H1 (cell line): ENCODE results near the gene HACD4. TPM values are rescaled to one million over a fixed set of nuclear protein-coding genes. Genes with fewer than 3 reads are reported as not detected.

Experiments
- CTCF ChIA-PET: fragments of 300-600 bp; sonication (Branson Sonifier 250); formaldehyde crosslinking; loops from one replicate; lab custom pipeline; 2021; ENCODE audit not compliant: partially characterized antibody; lab: Charles Lee
- POLR2A ChIA-PET: fragments of 300-600 bp; sonication (Branson Sonifier 250); formaldehyde crosslinking; loops from one replicate; lab custom pipeline; 2021; ENCODE audit warnings: inconsistent platforms; ENCODE audit not compliant: partially characterized antibody; lab: Charles Lee
- DNase-seq, 2 experiments: peaks; one replicate each; pipeline versions ENCODE4 v3.0.0 to v3.0.0-alpha.2; 2010 to 2022; ENCODE audit warnings: low spot score in 2 of 2, low read depth in 1 of 2, mixed read lengths in 1 of 2
- FAIRE-seq: peaks from 2 replicates; lab custom pipeline; 2011; peaks lifted over from hg19 to GRCh38; lab: Jason Lieb, UNC
- H2AFZ ChIP-seq: 2 replicates; pipeline ENCODE4 v1.8.1; 2012; ENCODE audit warnings: low read length, inconsistent platforms
- H2AK5ac ChIP-seq: 2 replicates; pipeline ENCODE4 v1.6.1; 2013; ENCODE audit warnings: low read depth, low read length
- H2BK120ac ChIP-seq: replicated peaks from 2 replicates; pipeline ENCODE3; 2013; ENCODE audit warnings: low read depth, low read length, inconsistent platforms
- H2BK12ac ChIP-seq: 2 replicates; pipeline ENCODE4 v1.6.1; 2013; ENCODE audit warnings: low read depth, low read length
- H2BK15ac ChIP-seq: 2 replicates; pipeline ENCODE4 v1.6.1; 2013; ENCODE audit warnings: low read length
- H2BK20ac ChIP-seq: 2 replicates; pipeline ENCODE4 v1.6.1; 2013; ENCODE audit warnings: low read length
- H2BK5ac ChIP-seq: 2 replicates; pipeline ENCODE4 v1.6.1; 2013; ENCODE audit warnings: low read depth, low read length
- H3K14ac ChIP-seq: 2 replicates; pipeline ENCODE4 v1.6.1; 2013; ENCODE audit warnings: inconsistent platforms; ENCODE audit not compliant: insufficient read length
- H3K18ac ChIP-seq: 2 replicates; pipeline ENCODE4 v1.6.1; 2013; ENCODE audit warnings: low read length; ENCODE audit errors: extremely low read depth
- H3K23ac ChIP-seq: 2 replicates; pipeline ENCODE4 v1.6.1; 2013; ENCODE audit warnings: inconsistent platforms; ENCODE audit not compliant: insufficient read length
- H3K23me2 ChIP-seq: 2 replicates; pipeline ENCODE4 v1.6.1; 2013; ENCODE audit warnings: low read depth, low read length
- H3K27ac ChIP-seq: 2 replicates; pipeline ENCODE4 v1.6.1; 2011; ENCODE audit warnings: low read depth, low read length, inconsistent platforms
- H3K27me3 ChIP-seq, 4 experiments: replicated peaks in 1 of 4; 1 replicate in 1 of 4; 2 replicates in 3 of 4; pipeline versions ENCODE4 v1.6.1 to v1.8.1; 2011 to 2013; ENCODE audit warnings: low read length in 3 of 4, mild to moderate bottlenecking in 3 of 4, inconsistent platforms in 2 of 4, mixed read lengths in 2 of 4, moderate library complexity in 1 of 4; ENCODE audit not compliant: control insufficient read depth in 3 of 4, insufficient read depth in 3 of 4; ENCODE audit errors: extremely low read depth in 1 of 4
- H3K36me3 ChIP-seq, 4 experiments: 2 replicates each; pipeline versions ENCODE4 v1.6.1 to v1.8.1; 2011 to 2013; ENCODE audit warnings: mild to moderate bottlenecking in 4 of 4, low read length in 3 of 4, moderate library complexity in 2 of 4, control low read depth in 1 of 4, inconsistent platforms in 1 of 4; ENCODE audit not compliant: insufficient read depth in 4 of 4, control insufficient read depth in 2 of 4
- H3K4ac ChIP-seq: replicated peaks from 2 replicates; pipeline ENCODE3; 2013; ENCODE audit warnings: low read length, low read depth, mixed read lengths, inconsistent platforms; ENCODE audit not compliant: insufficient read length
- H3K4me1 ChIP-seq, 4 experiments: replicated peaks in 1 of 4; 1 replicate in 1 of 4; 2 replicates in 3 of 4; pipeline versions ENCODE4 v1.6.1 to v1.8.1; 2011 to 2013; ENCODE audit warnings: low read length in 3 of 4, inconsistent platforms in 2 of 4, mixed read lengths in 1 of 4; ENCODE audit not compliant: insufficient read depth in 4 of 4, control insufficient read depth in 3 of 4
- H3K4me2 ChIP-seq, 2 experiments: 2 replicates each; pipeline versions ENCODE4 v1.6.1 to v1.8.1; 2011 to 2013; ENCODE audit warnings: low read depth in 2 of 2, low read length in 2 of 2, control low read depth in 1 of 2, inconsistent platforms in 1 of 2, mild to moderate bottlenecking in 1 of 2; ENCODE audit not compliant: insufficient read depth in 1 of 2
- H3K4me3 ChIP-seq, 4 experiments: fragments of 200-600, 300-600 bp in 1 of 4; sonication (generic), shearing (Covaris generic), sonication (Bioruptor Twin) in 1 of 4; 2 replicates each; pipeline versions ENCODE4 v1.5.1 to v1.8.1; 2011 to 2016; ENCODE audit warnings: low read length in 4 of 4, low read depth in 3 of 4, control low read depth in 2 of 4, inconsistent platforms in 2 of 4, mild to moderate bottlenecking in 2 of 4, mixed read lengths in 1 of 4, moderate library complexity in 1 of 4; ENCODE audit not compliant: insufficient read depth in 2 of 4; ENCODE audit errors: extremely low read depth in 1 of 4
- H3K56ac ChIP-seq: replicated peaks from 2 replicates; pipeline ENCODE3; 2013; ENCODE audit warnings: low read depth, mild to moderate bottlenecking, mixed read lengths, low read length, inconsistent platforms; ENCODE audit not compliant: insufficient read length
- H3K79me1 ChIP-seq: 2 replicates; pipeline ENCODE4 v1.6.1; 2013; ENCODE audit warnings: low read depth, low read length, control low read depth
- H3K79me2 ChIP-seq, 2 experiments: 2 replicates each; pipeline versions ENCODE4 v1.6.1 to v1.8.1; 2012 to 2013; ENCODE audit warnings: low read length in 2 of 2, mild to moderate bottlenecking in 2 of 2, inconsistent platforms in 1 of 2; ENCODE audit not compliant: insufficient read depth in 2 of 2, control insufficient read depth in 1 of 2
- H3K9ac ChIP-seq, 4 experiments: replicated peaks in 1 of 4; 1 replicate in 1 of 4; 2 replicates in 3 of 4; pipeline versions ENCODE4 v1.6.1 to v1.8.1; 2011 to 2013; ENCODE audit warnings: low read depth in 3 of 4, low read length in 3 of 4, control low read depth in 2 of 4, mild to moderate bottlenecking in 2 of 4, moderate library complexity in 2 of 4, inconsistent platforms in 1 of 4; ENCODE audit errors: extremely low read depth in 1 of 4
- H3K9me3 ChIP-seq, 2 experiments: 2 replicates each; pipeline versions ENCODE4 v1.6.1 to v1.8.1; 2012 to 2013; ENCODE audit warnings: mild to moderate bottlenecking in 2 of 2, moderate library complexity in 2 of 2, control low read depth in 1 of 2, inconsistent platforms in 1 of 2, low read depth in 1 of 2, low read length in 1 of 2, mixed read lengths in 1 of 2; ENCODE audit not compliant: insufficient read depth in 2 of 2
- H4K20me1 ChIP-seq, 2 experiments: replicated peaks in 1 of 2; 2 replicates each; pipeline versions ENCODE3 to v1.8.1; 2011 to 2013; ENCODE audit warnings: inconsistent platforms in 2 of 2, low read length in 2 of 2, mild to moderate bottlenecking in 1 of 2; ENCODE audit not compliant: insufficient read depth in 2 of 2, control insufficient read depth in 1 of 2
- H4K5ac ChIP-seq: 2 replicates; pipeline ENCODE4 v1.6.1; 2013; ENCODE audit warnings: low read length, low read depth, mixed read lengths, inconsistent platforms; ENCODE audit not compliant: insufficient read length
- H4K8ac ChIP-seq: 2 replicates; pipeline ENCODE4 v1.8.0; 2013; ENCODE audit warnings: mild to moderate bottlenecking, moderate library complexity, low read length, inconsistent platforms; ENCODE audit not compliant: insufficient read depth; ENCODE audit errors: extremely low read depth
- H4K91ac ChIP-seq: replicated peaks from 2 replicates; pipeline ENCODE3; 2013; ENCODE audit warnings: low read length, mixed read lengths, inconsistent platforms; ENCODE audit not compliant: insufficient read length
- FOSL1 ChIP-seq: IDR thresholded peaks from 2 replicates; pipeline ENCODE4 v1.6.1; 2011; ENCODE audit warnings: mild to moderate bottlenecking, low read depth, low read length, moderate library complexity; ENCODE audit not compliant: insufficient read depth
- GTF2F1 ChIP-seq: IDR thresholded peaks from 2 replicates; pipeline ENCODE4 v1.6.1; 2012; ENCODE audit warnings: low read depth, low read length, improper control_type of control experiment, borderline replicate concordance
- HDAC2 ChIP-seq, 2 experiments: fragments of 300-600 bp in 1 of 2; sonication (generic) in 1 of 2; IDR thresholded peaks; 2 replicates each; pipeline ENCODE4 v1.6.1; 2011 to 2012; ENCODE audit warnings: low read depth in 2 of 2, low read length in 2 of 2, mild to moderate bottlenecking in 2 of 2, moderate library complexity in 2 of 2, borderline replicate concordance in 1 of 2, inconsistent platforms in 1 of 2
- JUND ChIP-seq: IDR thresholded peaks from 2 replicates; pipeline ENCODE4 v1.6.1; 2011; ENCODE audit warnings: mild to moderate bottlenecking, improper control_type of control experiment, low read length
- KDM5A ChIP-seq: fragments of 200-600 bp; IDR thresholded peaks from 2 replicates; pipeline ENCODE4 v1.7.1; 2012; ENCODE audit warnings: mild to moderate bottlenecking, low read length, inconsistent platforms, mixed read lengths
- MAFK ChIP-seq: IDR thresholded peaks from 2 replicates; pipeline ENCODE4 v1.6.1; 2012; ENCODE audit warnings: low read depth, mild to moderate bottlenecking, improper control_type of control experiment, low read length
- NRF1 ChIP-seq: IDR thresholded peaks from 2 replicates; pipeline ENCODE4 v1.6.1; 2011; ENCODE audit warnings: mild to moderate bottlenecking, low read depth, low read length, improper control_type of control experiment
- POLR2AphosphoS5 ChIP-seq: IDR thresholded peaks from 2 replicates; pipeline ENCODE4 v1.6.1; 2011; ENCODE audit warnings: low read depth, low read length
- SIRT6 ChIP-seq: IDR thresholded peaks from one replicate; pipeline ENCODE4 v1.7.1; 2012; ENCODE audit warnings: low read length, inconsistent platforms
- TAF1 ChIP-seq: IDR thresholded peaks from 2 replicates; pipeline ENCODE4 v1.6.1; 2011; ENCODE audit warnings: mild to moderate bottlenecking, low read depth, low read length
- TAF7 ChIP-seq: optimal IDR thresholded peaks from 2 replicates; pipeline ENCODE3; 2011; ENCODE audit warnings: low read depth, mild to moderate bottlenecking, inconsistent platforms, low read length, moderate library complexity, borderline replicate concordance
- TCF12 ChIP-seq: IDR thresholded peaks from 2 replicates; pipeline ENCODE4 v1.6.1; 2011; ENCODE audit warnings: low read depth, mild to moderate bottlenecking, low read length
- WGBS, 2 experiments: shearing (Covaris generic) in 1 of 2; methylation state at CpG; one replicate each; pipeline versions ENCODE4 v1.1.6 to v1.1.7; 2013 to 2015; ENCODE audit warnings: low lambda C conversion rate in 2 of 2, mixed read lengths in 2 of 2, inconsistent platforms in 1 of 2, low coverage in 1 of 2, missing lambda C conversion rate in 1 of 2; ENCODE audit not compliant: insufficient replicate concordance in 2 of 2, insufficient coverage in 1 of 2, insufficient read length in 1 of 2; ENCODE audit errors: extremely low coverage in 1 of 2, missing lambda C conversion rate in 1 of 2; 5-methylcytosine and 5-hydroxymethylcytosine counted together
- polyA plus RNA-seq, 7 experiments: library from polyadenylated mRNA; depleted of rRNA in 3 of 7; stranded (reverse) in 5 of 7; unstranded in 2 of 7; fragments of >200 nt in 5 of 7; fragments of 200-250 nt in 2 of 7; gene quantifications; 1 replicate in 5 of 7; 2 replicates in 1 of 7; 4 replicates in 1 of 7; pipeline versions ENCODE4 v1.2.1 to v1.2.3, GENCODE V29; 2011 to 2013; ENCODE audit warnings: missing spikeins in 2 of 7, mixed read lengths in 2 of 7
- total RNA-seq: library from RNA; stranded (reverse); fragmentation: NEBNext Ultra II Directional; extraction: Animal tissue kit (Norgen Biotek cat#: 25700); gene quantifications from 2 replicates; pipeline ENCODE4 v1.2.1, GENCODE V29; 2021

HACD4 gene
- total and polyA plus RNA-seq, 2 of the 8 experiments (the other 6 are each of a cell fraction or from before 2014, with no cell fraction given): 0.65 to 0.86 TPM

GRCh38 chr9:20996809-20997208 lies 34.6 kb downstream of the HACD4 start:
- no peak overlapping the region for H2AFZ ChIP-seq
- H2BK5ac ChIP-seq: no peak overlapping the region
- no peak overlapping the region for H3K4me2 ChIP-seq
- H3K79me2 ChIP-seq: no peaks in the 10 kb centered on the region
- no peak overlapping the region for H3K14ac ChIP-seq
- H4K91ac ChIP-seq: no peak overlapping the region
- no peaks in the 10 kb centered on the region for H3K9me3 ChIP-seq
- H3K4me3 ChIP-seq: no peak overlapping the region
- no peak overlapping the region for H2BK120ac ChIP-seq
- no peak overlapping the region for H3K18ac ChIP-seq
- peaks cover 0 to 2% (median 0%) of the 10 kb centered on the region in 4 experiments; a peak in 1 of 7 replicates for H3K4me1 ChIP-seq
- H3K27me3 ChIP-seq: no peaks in the 10 kb centered on the region
- FAIRE-seq (no peak), DNase-seq (no peak)
- H4K5ac ChIP-seq: no peak overlapping the region
- no peak overlapping the region for H2BK15ac ChIP-seq
- H3K56ac ChIP-seq: no peak overlapping the region
- no peak overlapping the region for H3K27ac ChIP-seq
- no peak overlapping the region for H2BK20ac ChIP-seq
- no peak overlapping the region for H4K8ac ChIP-seq
- no peaks in the 10 kb centered on the region for H3K23me2 ChIP-seq
- WGBS, 2 experiments: 78% methylated on average over 2 of the region's 2 CpGs; no CpG with 5 or more reads in 1 of the 2 experiments
- peaks cover 2 to 18% (median 5%) of the 10 kb centered on the region in 4 experiments; a peak in 4 of 8 replicates for H3K36me3 ChIP-seq
- CTCF ChIA-PET: interaction anchor here (1.0 to 1.4 kb wide), 2 partner anchors 10 to 56 kb away, joined by 3 read pairs; no protein-coding TSS in a partner anchor
- H3K23ac ChIP-seq: no peak overlapping the region
- H2AK5ac ChIP-seq: no peak overlapping the region
- H4K20me1 ChIP-seq: no peaks in the 10 kb centered on the region
- H3K9ac ChIP-seq: no peak overlapping the region
- H2BK12ac ChIP-seq: no peak overlapping the region
- no peaks in the 10 kb centered on the region for H3K79me1 ChIP-seq
- TF ChIP-seq NRF1 (no peak), POLR2AphosphoS5 (no peak), FOSL1 (no peak), JUND (no peak), GTF2F1 (no peak), TAF1 (no peak), KDM5A (no peak), TAF7 (no peak), SIRT6 (no peak), MAFK (no peak), HDAC2 (IDR thresholded peaks at IDR 0.05; ENCODE audit: borderline replicate concordance in 1 of 2, low read depth in 2 of 2, low read length in 2 of 2) (no peak), TCF12 (no peak)
- TF ChIP-seq, all 59 proteins: peak for 0
- POLR2A ChIA-PET: interaction anchor here (1.4 kb wide), 1 partner anchor 18 kb away, joined by 3 read pairs; no protein-coding TSS in a partner anchor
- H3K4ac ChIP-seq: no peak overlapping the region
